ENCODE data around the gene SRPK2.

- TF ChIP-seq, protein P1, sequence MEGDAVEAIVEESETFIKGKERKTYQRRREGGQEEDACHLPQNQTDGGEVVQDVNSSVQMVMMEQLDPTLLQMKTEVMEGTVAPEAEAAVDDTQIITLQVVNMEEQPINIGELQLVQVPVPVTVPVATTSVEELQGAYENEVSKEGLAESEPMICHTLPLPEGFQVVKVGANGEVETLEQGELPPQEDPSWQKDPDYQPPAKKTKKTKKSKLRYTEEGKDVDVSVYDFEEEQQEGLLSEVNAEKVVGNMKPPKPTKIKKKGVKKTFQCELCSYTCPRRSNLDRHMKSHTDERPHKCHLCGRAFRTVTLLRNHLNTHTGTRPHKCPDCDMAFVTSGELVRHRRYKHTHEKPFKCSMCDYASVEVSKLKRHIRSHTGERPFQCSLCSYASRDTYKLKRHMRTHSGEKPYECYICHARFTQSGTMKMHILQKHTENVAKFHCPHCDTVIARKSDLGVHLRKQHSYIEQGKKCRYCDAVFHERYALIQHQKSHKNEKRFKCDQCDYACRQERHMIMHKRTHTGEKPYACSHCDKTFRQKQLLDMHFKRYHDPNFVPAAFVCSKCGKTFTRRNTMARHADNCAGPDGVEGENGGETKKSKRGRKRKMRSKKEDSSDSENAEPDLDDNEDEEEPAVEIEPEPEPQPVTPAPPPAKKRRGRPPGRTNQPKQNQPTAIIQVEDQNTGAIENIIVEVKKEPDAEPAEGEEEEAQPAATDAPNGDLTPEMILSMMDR (IDR thresholded peaks at IDR 0.05) = no peak
- TF ChIP-seq POLR2A (IDR thresholded peaks at IDR 0.05) = no peak
Observed at GRCh38 chr7:105227391-105227790, 161.3 kb downstream of the SRPK2 start.

All from ovary (tissue), 3 donors.